ENCODE data around the gene HNRNPF.

The HNRNPF gene

GRCh38 chr10:43420369-43421200 is 11.6 kb upstream of the HNRNPF start:
- Histone ChIP-seq H3K4me1 (ENCODE audit: control insufficient read depth in 1 of 2, insufficient read depth in 2 of 2, low read length in 2 of 2) (peaks cover 5 to 8% of the 10 kb centered on the region in 2 experiments), H2BK120ac (ENCODE audit: insufficient read depth, low read length, poor library complexity) (peak overlapping the region; percentile 12), H3K14ac (ENCODE audit: low read length) (peak overlapping the region; percentile 15), H3K79me1 (ENCODE audit: low read length) (peaks cover 9% of the 10 kb centered on the region), H2BK5ac (ENCODE audit: low read depth, low read length, poor library complexity) (peak overlapping the region; percentile 10), H3K4me3 (ENCODE audit: low read depth, low read length) (peak overlapping the region; percentile 67), H4K12ac (ENCODE audit: low read depth, low read length) (no peak overlapping the region), H3K18ac (ENCODE audit: low read length) (peak overlapping the region; percentile 16), H2AFZ (ENCODE audit: insufficient read depth, low read length, poor library complexity) (peak overlapping the region; percentile 78), H3K9me3 (ENCODE audit: insufficient read depth, low read depth, low read length) (no peaks in the 10 kb centered on the region), H2BK12ac (ENCODE audit: low read length) (no peak overlapping the region), H3K9ac (ENCODE audit: low read length) (peak overlapping the region; percentile 35), H3K79me2 (ENCODE audit: control insufficient read depth, insufficient read depth, low read length, poor library complexity) (no peaks in the 10 kb centered on the region), H2AK5ac (ENCODE audit: low read length) (no peak overlapping the region), H3K23ac (ENCODE audit: low read length) (no peak overlapping the region), H3K36me3 (ENCODE audit: control insufficient read depth in 1 of 2, insufficient read depth in 2 of 2, low read length in 2 of 2) (no peaks in the 10 kb centered on the region), H3K4ac (ENCODE audit: low read depth, low read length) (no peak overlapping the region), H4K91ac (ENCODE audit: low read depth, low read length) (peak overlapping the region; percentile 40), H3K4me2 (ENCODE audit: low read length) (peak overlapping the region; percentile 73), H3K27ac (ENCODE audit: low read depth, low read length) (peak overlapping the region; percentile 74), H3K27me3 (ENCODE audit: insufficient read depth, low read length) (no peaks in the 10 kb centered on the region), H4K8ac (ENCODE audit: low read depth, low read length) (peak overlapping the region; percentile 96)
- no CpG with 5 or more reads among the region's 63 CpGs for WGBS (ENCODE audit: extremely low coverage, insufficient coverage, insufficient read length)
- DNase-seq: peak; percentile 90 to 94

- H3K23ac ChIP-seq (ENCODE audit: low read length): no peak overlapping the region
- no peak overlapping the region for H3K4me3 ChIP-seq (ENCODE audit: low read depth, low read length)
- H4K8ac ChIP-seq (ENCODE audit: low read depth, low read length): peak overlapping the region; percentile 96
- H3K27ac ChIP-seq (ENCODE audit: low read depth, low read length): peak overlapping the region; percentile 74
- no peak overlapping the region for H3K9ac ChIP-seq (ENCODE audit: low read length)
- peaks cover 5 to 8% of the 10 kb centered on the region in 2 experiments for H3K4me1 ChIP-seq (ENCODE audit: control insufficient read depth in 1 of 2, insufficient read depth in 2 of 2, low read length in 2 of 2)
- peaks cover 9% of the 10 kb centered on the region for H3K79me1 ChIP-seq (ENCODE audit: low read length)
- H3K18ac ChIP-seq (ENCODE audit: low read length): no peak overlapping the region
- H4K91ac ChIP-seq (ENCODE audit: low read depth, low read length): peak overlapping the region; percentile 83
- H3K4ac ChIP-seq (ENCODE audit: low read depth, low read length): peak overlapping the region; percentile 70
- no peak for DNase-seq
- H3K27me3 ChIP-seq (ENCODE audit: insufficient read depth, low read length): no peaks in the 10 kb centered on the region
- peak overlapping the region; percentile 91 for H4K12ac ChIP-seq (ENCODE audit: low read depth, low read length)
- H3K79me2 ChIP-seq (ENCODE audit: control insufficient read depth, insufficient read depth, low read length, poor library complexity): no peaks in the 10 kb centered on the region
- peak overlapping the region; percentile 46 for H2BK120ac ChIP-seq (ENCODE audit: insufficient read depth, low read length, poor library complexity)
- peak overlapping the region; percentile 79 for H3K14ac ChIP-seq (ENCODE audit: low read length)
- WGBS (ENCODE audit: extremely low coverage, insufficient coverage, insufficient read length): no CpG with 5 or more reads among the region's 18 CpGs
- H3K36me3 ChIP-seq (ENCODE audit: control insufficient read depth in 1 of 2, insufficient read depth in 2 of 2, low read length in 2 of 2): no peaks in the 10 kb centered on the region
- H2AFZ ChIP-seq (ENCODE audit: insufficient read depth, low read length, poor library complexity): peak overlapping the region; percentile 78
- H2BK5ac ChIP-seq (ENCODE audit: low read depth, low read length, poor library complexity): peak overlapping the region; percentile 64
- no peak overlapping the region for H2AK5ac ChIP-seq (ENCODE audit: low read length)
- no peaks in the 10 kb centered on the region for H3K9me3 ChIP-seq (ENCODE audit: insufficient read depth, low read depth, low read length)
- peak overlapping the region; percentile 91 for H2BK12ac ChIP-seq (ENCODE audit: low read length)
- H3K4me2 ChIP-seq (ENCODE audit: low read length): peak overlapping the region; percentile 73
These were observed 11.0 kb upstream of the HNRNPF start for GRCh38 chr10:43419997-43420368.

DNA sequence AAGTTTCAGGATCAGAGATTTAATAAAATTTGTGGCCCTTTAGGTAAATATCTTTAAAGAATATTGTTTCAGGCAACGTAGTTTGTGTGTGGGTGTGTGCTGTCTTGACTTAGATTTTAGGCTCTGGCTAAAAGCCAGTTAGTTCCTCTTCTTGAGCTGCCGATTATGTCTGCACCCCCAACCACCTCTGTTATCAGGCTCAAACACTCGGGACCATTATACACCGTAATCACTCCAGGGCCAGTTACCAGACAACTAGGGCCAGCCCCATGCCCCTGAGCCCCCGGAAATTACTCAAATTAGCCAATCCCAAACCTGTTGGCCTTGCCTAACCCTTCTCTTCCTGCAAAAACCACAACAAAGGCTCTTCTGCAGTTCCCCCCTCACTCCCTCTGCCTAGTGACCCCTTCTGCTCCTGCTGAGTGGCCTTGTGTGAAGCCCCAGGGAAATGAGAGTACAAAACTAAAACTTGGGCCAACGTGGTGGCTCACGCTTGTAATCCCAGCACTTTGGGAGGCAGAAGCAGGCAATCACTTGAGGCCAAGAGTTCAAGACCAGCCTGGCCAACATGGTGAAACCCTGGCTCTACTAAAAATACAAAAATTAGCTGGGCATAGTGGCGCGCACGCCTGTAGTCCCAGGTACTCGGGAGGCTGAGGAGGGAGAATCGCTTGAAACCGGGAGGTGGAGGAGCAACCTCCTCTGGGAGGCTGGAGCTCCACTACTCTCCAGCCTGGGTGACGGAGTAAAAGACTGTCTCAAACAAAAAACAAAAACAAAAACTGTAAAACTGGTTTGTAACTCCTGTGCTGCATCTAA is 9.2 kb upstream of the HNRNPF start:
- no CpG with 5 or more reads among the region's 14 CpGs for WGBS (ENCODE audit: extremely low coverage, insufficient coverage, insufficient read length)
- H2AFZ ChIP-seq (ENCODE audit: insufficient read depth, low read length, poor library complexity): no peak overlapping the region
- peak overlapping the region; percentile 44 for H3K9ac ChIP-seq (ENCODE audit: low read length)
- H3K79me2 ChIP-seq (ENCODE audit: control insufficient read depth, insufficient read depth, low read length, poor library complexity): no peaks in the 10 kb centered on the region
- no peak overlapping the region for H2AK5ac ChIP-seq (ENCODE audit: low read length)
- H2BK120ac ChIP-seq (ENCODE audit: insufficient read depth, low read length, poor library complexity): no peak overlapping the region
- peaks cover 7 to 11% of the 10 kb centered on the region in 2 experiments for H3K4me1 ChIP-seq (ENCODE audit: control insufficient read depth in 1 of 2, insufficient read depth in 2 of 2, low read length in 2 of 2)
- no peak overlapping the region for H3K18ac ChIP-seq (ENCODE audit: low read length)
- no peak overlapping the region for H3K14ac ChIP-seq (ENCODE audit: low read length)
- peak overlapping the region; percentile 13 for H2BK12ac ChIP-seq (ENCODE audit: low read length)
- H2BK5ac ChIP-seq (ENCODE audit: low read depth, low read length, poor library complexity): no peak overlapping the region
- H3K23ac ChIP-seq (ENCODE audit: low read length): no peak overlapping the region
- H3K27ac ChIP-seq (ENCODE audit: low read depth, low read length): no peak overlapping the region
- H3K4me3 ChIP-seq (ENCODE audit: low read depth, low read length): peak overlapping the region; percentile 18
- no peaks in the 10 kb centered on the region for H3K9me3 ChIP-seq (ENCODE audit: insufficient read depth, low read depth, low read length)
- DNase-seq: no peak
- no peaks in the 10 kb centered on the region for H3K36me3 ChIP-seq (ENCODE audit: control insufficient read depth in 1 of 2, insufficient read depth in 2 of 2, low read length in 2 of 2)
- H3K27me3 ChIP-seq (ENCODE audit: insufficient read depth, low read length): no peaks in the 10 kb centered on the region
- H3K4ac ChIP-seq (ENCODE audit: low read depth, low read length): no peak overlapping the region
- H4K12ac ChIP-seq (ENCODE audit: low read depth, low read length): no peak overlapping the region
- no peak overlapping the region for H4K91ac ChIP-seq (ENCODE audit: low read depth, low read length)
- H4K8ac ChIP-seq (ENCODE audit: low read depth, low read length): no peak overlapping the region
- peaks cover 9% of the 10 kb centered on the region for H3K79me1 ChIP-seq (ENCODE audit: low read length)
- no peak overlapping the region for H3K4me2 ChIP-seq (ENCODE audit: low read length)

- Histone ChIP-seq H3K27me3 (ENCODE audit: insufficient read depth, low read length) (no peaks in the 10 kb centered on the region), H4K12ac (ENCODE audit: low read depth, low read length) (no peak overlapping the region), H3K18ac (ENCODE audit: low read length) (no peak overlapping the region), H3K27ac (ENCODE audit: low read depth, low read length) (no peak overlapping the region), H4K8ac (ENCODE audit: low read depth, low read length) (no peak overlapping the region), H3K36me3 (ENCODE audit: control insufficient read depth in 1 of 2, insufficient read depth in 2 of 2, low read length in 2 of 2) (no peaks in the 10 kb centered on the region), H3K23ac (ENCODE audit: low read length) (no peak overlapping the region), H3K4ac (ENCODE audit: low read depth, low read length) (no peak overlapping the region), H3K9ac (ENCODE audit: low read length) (no peak overlapping the region), H2AK5ac (ENCODE audit: low read length) (no peak overlapping the region), H3K79me2 (ENCODE audit: control insufficient read depth, insufficient read depth, low read length, poor library complexity) (no peaks in the 10 kb centered on the region), H2AFZ (ENCODE audit: insufficient read depth, low read length, poor library complexity) (no peak overlapping the region), H3K4me1 (ENCODE audit: control insufficient read depth in 1 of 2, insufficient read depth in 2 of 2, low read length in 2 of 2) (peaks cover 7 to 8% of the 10 kb centered on the region in 2 experiments), H3K9me3 (ENCODE audit: insufficient read depth, low read depth, low read length) (no peaks in the 10 kb centered on the region), H2BK5ac (ENCODE audit: low read depth, low read length, poor library complexity) (no peak overlapping the region), H2BK12ac (ENCODE audit: low read length) (no peak overlapping the region), H4K91ac (ENCODE audit: low read depth, low read length) (no peak overlapping the region), H3K4me2 (ENCODE audit: low read length) (no peak overlapping the region), H3K79me1 (ENCODE audit: low read length) (peaks cover 4% of the 10 kb centered on the region), H3K4me3 (ENCODE audit: low read depth, low read length) (no peak overlapping the region), H3K14ac (ENCODE audit: low read length) (no peak overlapping the region), H2BK120ac (ENCODE audit: insufficient read depth, low read length, poor library complexity) (no peak overlapping the region)
- DNase-seq: peak; percentile 28 to 42
- no CpG with 5 or more reads among the region's 10 CpGs for WGBS (ENCODE audit: extremely low coverage, insufficient coverage, insufficient read length)
These were observed 6.6 kb upstream of the HNRNPF start for GRCh38 chr10:43415544-43415943.
